Measurements from ENCODE around the gene PITHD1.
"Not testable (repeated sequence)": the region's sequence is repeated elsewhere in the genome, so short reads cannot be mapped to it uniquely, and the experiment has no call there.

PITHD1 gene

DNA sequence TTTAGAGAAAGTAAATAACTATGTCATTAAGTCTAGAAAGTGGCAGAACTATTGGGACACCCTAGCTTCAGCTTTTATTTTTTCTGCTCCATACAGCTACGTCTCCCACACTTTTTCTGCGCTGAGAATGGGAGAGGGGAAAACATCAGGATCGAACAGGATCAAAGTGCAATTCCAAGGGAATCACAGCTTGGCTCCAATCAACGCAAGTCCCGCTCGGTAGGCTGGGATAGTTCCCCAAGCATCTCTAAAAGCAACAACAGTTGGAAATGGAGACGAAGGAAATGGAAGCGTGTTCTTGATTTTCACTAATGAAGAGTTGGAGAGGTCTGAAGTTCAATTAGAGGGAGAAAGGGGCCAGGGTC, 46.5 kb downstream of the PITHD1 start:
- TF ChIP-seq, protein P1, sequence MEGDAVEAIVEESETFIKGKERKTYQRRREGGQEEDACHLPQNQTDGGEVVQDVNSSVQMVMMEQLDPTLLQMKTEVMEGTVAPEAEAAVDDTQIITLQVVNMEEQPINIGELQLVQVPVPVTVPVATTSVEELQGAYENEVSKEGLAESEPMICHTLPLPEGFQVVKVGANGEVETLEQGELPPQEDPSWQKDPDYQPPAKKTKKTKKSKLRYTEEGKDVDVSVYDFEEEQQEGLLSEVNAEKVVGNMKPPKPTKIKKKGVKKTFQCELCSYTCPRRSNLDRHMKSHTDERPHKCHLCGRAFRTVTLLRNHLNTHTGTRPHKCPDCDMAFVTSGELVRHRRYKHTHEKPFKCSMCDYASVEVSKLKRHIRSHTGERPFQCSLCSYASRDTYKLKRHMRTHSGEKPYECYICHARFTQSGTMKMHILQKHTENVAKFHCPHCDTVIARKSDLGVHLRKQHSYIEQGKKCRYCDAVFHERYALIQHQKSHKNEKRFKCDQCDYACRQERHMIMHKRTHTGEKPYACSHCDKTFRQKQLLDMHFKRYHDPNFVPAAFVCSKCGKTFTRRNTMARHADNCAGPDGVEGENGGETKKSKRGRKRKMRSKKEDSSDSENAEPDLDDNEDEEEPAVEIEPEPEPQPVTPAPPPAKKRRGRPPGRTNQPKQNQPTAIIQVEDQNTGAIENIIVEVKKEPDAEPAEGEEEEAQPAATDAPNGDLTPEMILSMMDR (conservative IDR thresholded peaks at IDR 0.05): no peak
- peak overlapping the region; percentile 84 for H3K27ac ChIP-seq

DNA sequence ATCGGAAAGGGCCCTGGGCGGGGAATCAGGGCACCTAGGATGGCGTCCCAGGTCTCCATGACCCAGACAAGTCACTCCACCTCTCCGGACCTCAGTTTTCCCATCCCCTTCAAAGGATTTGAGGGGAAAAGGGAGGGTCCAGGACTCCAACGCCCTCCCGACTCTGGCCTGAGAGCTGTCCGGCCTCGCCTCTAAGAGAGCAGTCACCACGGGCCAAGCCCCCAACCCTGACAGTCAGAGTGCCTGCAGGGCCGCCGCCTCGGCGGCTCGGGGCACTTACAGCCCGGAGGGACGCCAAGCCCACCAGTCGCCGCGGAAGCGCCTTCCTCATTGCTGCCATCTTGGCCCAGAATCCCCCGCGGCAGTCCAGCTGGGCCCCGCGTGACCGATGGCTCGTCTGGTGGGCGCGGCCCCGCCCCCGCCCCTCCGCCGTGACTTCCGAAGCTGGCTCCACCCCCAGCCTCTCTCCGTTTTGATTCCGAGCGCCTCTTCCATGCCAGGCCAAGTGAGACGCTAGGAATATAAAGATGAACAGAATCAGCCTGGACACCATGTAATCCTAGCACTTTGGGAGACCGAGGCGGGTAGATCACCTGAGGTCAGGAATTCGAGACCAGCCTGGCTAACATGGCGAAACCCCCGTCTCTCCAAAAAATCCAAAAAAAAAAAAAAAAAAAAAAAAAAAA, 47.0 kb downstream of the PITHD1 start, which contains the start of gene HMGCL:
TSS of gene HMGCL (minus strand) at position 354 of the 686 bp plus-strand sequence. CDS start at position 340, 14 bp downstream.
- TF ChIP-seq, protein P1 (conservative IDR thresholded peaks at IDR 0.05): no peak
- H3K27ac ChIP-seq: peak within 1 kb of the TSS; percentile 84

DNA sequence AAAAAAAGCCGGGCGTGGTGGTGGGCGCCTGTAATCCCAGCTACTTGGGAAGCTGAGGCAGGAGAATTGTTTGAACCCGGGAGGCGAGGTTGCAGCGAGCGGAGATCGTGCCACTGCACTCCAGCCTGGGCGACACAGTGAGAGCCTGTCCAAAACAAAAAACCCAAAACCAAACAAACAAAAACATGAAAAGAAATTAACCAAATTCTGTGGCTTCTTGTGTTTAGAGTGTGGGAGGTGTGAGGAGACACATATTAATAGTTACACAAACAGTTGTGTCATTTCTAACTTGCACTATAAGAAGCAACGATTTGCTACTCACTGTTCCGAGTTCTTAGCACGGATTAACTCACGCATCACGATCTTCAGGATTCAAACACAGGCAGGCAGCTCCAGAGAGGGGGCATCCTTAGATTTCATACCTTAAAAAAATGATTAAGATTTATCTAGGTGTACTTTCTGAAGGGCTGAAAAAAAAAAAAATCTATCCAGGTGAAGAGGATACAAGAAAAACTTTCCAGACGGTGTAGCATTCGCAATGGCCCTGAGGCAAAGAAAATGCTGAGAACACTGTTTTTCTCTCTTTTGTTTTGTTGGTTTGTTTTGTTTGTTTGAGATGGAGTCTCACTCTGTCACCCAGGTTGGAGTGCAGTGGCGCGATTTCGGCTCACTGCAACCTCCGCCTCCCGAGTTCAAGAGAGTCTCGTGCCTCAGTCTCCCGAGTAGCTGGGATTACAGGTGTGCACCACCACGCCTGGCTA, 47.7 kb downstream of the PITHD1 start:
- TF ChIP-seq, protein P1 (conservative IDR thresholded peaks at IDR 0.05): no peak
- H3K27ac ChIP-seq: peak overlapping the region; percentile 84

DNA sequence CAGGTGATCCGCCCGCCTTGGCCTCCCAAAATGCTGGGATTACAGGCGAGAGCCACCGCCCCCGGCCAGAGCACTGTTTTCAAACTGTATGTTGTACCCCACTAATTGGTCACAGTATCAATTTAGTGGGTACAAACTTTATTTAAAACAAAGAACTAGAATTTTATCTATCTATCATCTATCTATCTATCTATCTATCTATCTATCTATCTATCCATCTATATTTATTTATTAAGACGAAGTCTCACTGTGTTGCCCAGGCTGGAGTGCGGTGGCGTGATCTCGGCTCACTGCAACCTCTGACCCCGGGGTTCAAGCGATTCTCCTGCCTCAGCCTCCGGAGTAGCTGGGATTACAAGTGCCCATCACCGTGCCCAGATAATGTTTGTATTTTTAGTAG, 48.4 kb downstream of the PITHD1 start:
- H3K27ac ChIP-seq: not testable (repeated sequence)

DNA sequence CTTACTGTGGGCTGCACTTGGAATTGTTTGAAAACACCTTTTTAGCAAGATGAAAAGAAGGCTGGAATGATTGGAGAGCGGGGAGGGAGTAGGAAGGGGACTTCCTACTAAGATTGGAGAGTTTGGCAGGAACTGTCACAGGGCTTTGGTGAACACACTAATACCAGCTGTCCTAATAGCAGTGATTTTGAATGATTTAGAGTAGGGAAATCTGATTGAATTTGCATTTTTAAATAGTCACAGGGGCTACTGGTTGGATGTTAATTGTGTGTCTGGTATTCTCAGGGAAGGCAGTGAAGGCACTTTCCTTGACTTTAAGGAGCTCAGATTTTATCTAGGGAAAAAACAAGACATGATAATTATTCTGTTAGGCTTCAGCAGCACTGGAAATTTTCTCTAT, 49.5 kb downstream of the PITHD1 start:
- TF ChIP-seq, protein P1 (conservative IDR thresholded peaks at IDR 0.05): no peak
- H3K27ac ChIP-seq: no peak overlapping the region

DNA sequence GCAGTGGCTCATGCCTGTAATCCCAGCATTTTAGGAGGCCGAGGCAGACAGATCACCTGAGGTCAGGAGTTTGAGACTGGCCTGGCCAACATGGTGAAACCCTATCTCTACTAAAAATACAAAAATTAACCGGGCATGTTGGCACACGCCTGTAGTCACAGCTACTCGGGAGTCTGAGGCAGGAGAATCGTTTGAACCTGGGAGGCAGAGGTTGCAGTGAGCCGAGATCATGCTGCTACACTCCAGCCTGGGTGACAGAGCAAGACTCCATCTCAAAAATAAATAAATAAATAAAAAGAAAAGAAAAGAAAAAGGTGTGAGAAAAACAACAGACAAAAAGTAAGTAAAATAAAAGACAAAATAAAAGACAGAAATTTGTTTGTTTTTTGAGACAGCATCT, 55.9 kb downstream of the PITHD1 start:
- H3K27ac ChIP-seq: not testable (repeated sequence)

DNA sequence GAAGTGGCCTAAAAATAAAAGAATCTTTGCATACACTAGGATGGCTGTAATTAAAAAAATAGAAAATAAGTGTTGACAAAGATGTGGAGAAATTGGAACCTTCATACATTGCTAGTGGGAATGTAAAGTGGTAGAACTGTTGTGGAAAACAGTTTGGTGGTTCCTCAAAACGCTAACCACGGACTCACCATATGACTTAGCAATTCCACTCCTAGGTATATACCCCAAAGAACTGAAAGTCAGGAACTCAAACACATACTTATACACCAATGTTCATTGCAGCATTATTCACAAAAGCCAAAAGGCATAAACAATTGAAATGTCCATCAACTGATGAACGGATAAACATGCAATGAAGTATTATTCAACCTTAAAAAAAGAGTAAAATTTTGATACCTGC, 57.8 kb downstream of the PITHD1 start:
- H3K27ac ChIP-seq: no peak overlapping the region
- TF ChIP-seq, protein P1 (conservative IDR thresholded peaks at IDR 0.05): no peak

Measured in VCaP (cell line).